GM06990 (cell line): ENCODE results near the gene ZBTB49.

Source experiments
- DNase-seq: peaks from one replicate; pipeline ENCODE4 v3.0.0-alpha.2; 2011; ENCODE audit not compliant: insufficient read length; ENCODE audit errors: extremely low read depth
- H3K27me3 ChIP-seq: replicated peaks from 2 replicates; pipeline ENCODE4 v1.6.0; 2011; ENCODE audit warnings: low read length; ENCODE audit not compliant: control insufficient read depth, insufficient read depth
- H3K36me3 ChIP-seq: 2 replicates; pipeline ENCODE4 v1.5.1; 2011; ENCODE audit warnings: low read length; ENCODE audit not compliant: control insufficient read depth, insufficient read depth
- H3K4me3 ChIP-seq: replicated peaks from 2 replicates; pipeline ENCODE4 v1.5.1; 2011; ENCODE audit warnings: low read depth, mild to moderate bottlenecking, control low read depth, low read length
- TF ChIP-seq, protein P1 (sequence below): IDR thresholded peaks from 2 replicates; pipeline ENCODE4 v1.5.1; 2011; ENCODE audit warnings: low read length, control low read depth, mild to moderate bottlenecking, inconsistent platforms; ENCODE audit not compliant: insufficient read depth, poor library complexity, severe bottlenecking

Gene ZBTB49

GRCh38 chr4:4364486-4365208 is 74.6 kb downstream of the ZBTB49 start:
- Histone ChIP-seq H3K27me3 (no peaks in the 10 kb centered on the region), H3K4me3 (no peak overlapping the region), H3K36me3 (no peaks in the 10 kb centered on the region)
- no peak for DNase-seq
- TF ChIP-seq, protein P1, sequence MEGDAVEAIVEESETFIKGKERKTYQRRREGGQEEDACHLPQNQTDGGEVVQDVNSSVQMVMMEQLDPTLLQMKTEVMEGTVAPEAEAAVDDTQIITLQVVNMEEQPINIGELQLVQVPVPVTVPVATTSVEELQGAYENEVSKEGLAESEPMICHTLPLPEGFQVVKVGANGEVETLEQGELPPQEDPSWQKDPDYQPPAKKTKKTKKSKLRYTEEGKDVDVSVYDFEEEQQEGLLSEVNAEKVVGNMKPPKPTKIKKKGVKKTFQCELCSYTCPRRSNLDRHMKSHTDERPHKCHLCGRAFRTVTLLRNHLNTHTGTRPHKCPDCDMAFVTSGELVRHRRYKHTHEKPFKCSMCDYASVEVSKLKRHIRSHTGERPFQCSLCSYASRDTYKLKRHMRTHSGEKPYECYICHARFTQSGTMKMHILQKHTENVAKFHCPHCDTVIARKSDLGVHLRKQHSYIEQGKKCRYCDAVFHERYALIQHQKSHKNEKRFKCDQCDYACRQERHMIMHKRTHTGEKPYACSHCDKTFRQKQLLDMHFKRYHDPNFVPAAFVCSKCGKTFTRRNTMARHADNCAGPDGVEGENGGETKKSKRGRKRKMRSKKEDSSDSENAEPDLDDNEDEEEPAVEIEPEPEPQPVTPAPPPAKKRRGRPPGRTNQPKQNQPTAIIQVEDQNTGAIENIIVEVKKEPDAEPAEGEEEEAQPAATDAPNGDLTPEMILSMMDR: no peak

DNA sequence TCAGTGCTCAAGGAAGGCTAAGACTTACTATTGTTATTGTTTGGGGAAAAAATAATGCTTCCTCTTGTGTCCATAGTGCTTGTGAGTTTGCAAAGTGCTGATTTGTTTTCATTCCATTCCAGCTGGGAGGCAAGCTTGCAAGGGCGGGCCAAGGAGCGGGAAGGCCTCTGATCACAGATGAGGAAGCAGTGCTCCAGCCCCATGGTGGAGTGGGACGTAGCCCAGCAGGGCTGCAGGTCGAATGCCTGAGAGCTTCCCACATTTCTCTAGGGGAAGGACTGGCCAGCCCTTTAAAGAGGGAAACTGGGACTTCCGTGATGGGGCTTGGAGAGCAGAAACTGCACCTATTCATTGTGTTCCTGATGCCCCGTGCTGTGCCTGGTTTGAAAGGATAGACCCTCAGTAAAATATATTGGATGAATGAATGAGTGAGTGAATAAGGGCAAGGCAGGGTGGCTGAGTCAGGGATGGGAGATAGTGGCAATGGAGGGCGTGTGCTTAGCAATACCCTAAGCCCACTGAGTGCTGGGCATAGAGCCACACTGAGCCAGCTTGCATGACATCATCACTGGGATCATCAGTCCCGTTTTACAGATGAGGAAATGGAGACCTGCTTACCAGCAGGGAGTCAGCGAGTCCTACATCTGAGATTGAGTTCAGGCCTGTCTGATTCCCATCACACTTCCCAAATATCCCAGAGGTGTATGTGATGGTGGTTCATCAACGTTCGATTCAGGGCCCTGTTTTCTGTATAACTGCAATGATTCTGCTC is 78.9 kb downstream of the ZBTB49 start:
- Histone ChIP-seq H3K36me3 (no peaks in the 10 kb centered on the region), H3K27me3 (no peaks in the 10 kb centered on the region), H3K4me3 (no peak overlapping the region)
- TF ChIP-seq, protein P1: no peak
- no peak for DNase-seq
